Keratinocyte (primary cell): ENCODE data around the gene MYO1G. TPM values are rescaled to one million over a fixed set of nuclear protein-coding genes. Genes with fewer than 3 reads are reported as not detected.
A peak's percentile ranks its signal among the peaks of the same experiment; 100 is the strongest.

Experiments used
- DNase-seq: peaks from one replicate; pipeline ENCODE4 v3.0.0-alpha.2; 2011; ENCODE audit warnings: low read depth, missing footprints, low spot score
- FAIRE-seq: peaks from 2 replicates; lab custom pipeline; 2011; peaks lifted over from hg19 to GRCh38; lab: Jason Lieb, UNC
- H2AFZ ChIP-seq: 2 replicates; pipeline ENCODE4 v1.6.0; 2012; ENCODE audit warnings: low read length, control low read depth, inconsistent platforms; ENCODE audit not compliant: control insufficient read depth
- H3K27ac ChIP-seq: 2 replicates; pipeline ENCODE4 v1.5.1; 2011; ENCODE audit warnings: low read length; ENCODE audit not compliant: control insufficient read depth, insufficient read depth
- H3K27me3 ChIP-seq: 3 replicates; pipeline ENCODE4 v1.6.0; 2011; ENCODE audit warnings: low read length; ENCODE audit not compliant: control insufficient read depth, insufficient read depth; ENCODE audit errors: extremely low read depth
- H3K36me3 ChIP-seq, 2 experiments: 2 replicates in 1 of 2; 3 replicates in 1 of 2; pipeline ENCODE4 v1.5.1; 2011; ENCODE audit warnings: low read length in 2 of 2, mild to moderate bottlenecking in 1 of 2; ENCODE audit not compliant: control insufficient read depth in 2 of 2, insufficient read depth in 2 of 2; ENCODE audit errors: extremely low read depth in 1 of 2
- H3K4me1 ChIP-seq: 3 replicates; pipeline ENCODE4 v1.5.1; 2011; ENCODE audit warnings: low read length; ENCODE audit not compliant: control insufficient read depth, insufficient read depth; ENCODE audit errors: extremely low read depth
- H3K4me2 ChIP-seq: 3 replicates; pipeline ENCODE4 v1.6.0; 2011; ENCODE audit warnings: low read depth, low read length; ENCODE audit not compliant: control insufficient read depth, insufficient read depth; ENCODE audit errors: extremely low read depth
- H3K4me3 ChIP-seq, 3 experiments: fragments of 200-600 bp in 1 of 3; sonication (generic) in 1 of 3; 2 replicates in 2 of 3; 3 replicates in 1 of 3; pipeline ENCODE4 v1.5.1; 2011 to 2016; ENCODE audit warnings: low read length in 3 of 3, mild to moderate bottlenecking in 3 of 3, control low read depth in 2 of 3, inconsistent platforms in 1 of 3, low read depth in 1 of 3, mixed read lengths in 1 of 3, mixed run types in 1 of 3, moderate library complexity in 1 of 3; ENCODE audit not compliant: control insufficient read depth in 2 of 3, insufficient read depth in 2 of 3; ENCODE audit errors: extremely low read depth in 1 of 3
- H3K79me2 ChIP-seq: 2 replicates; pipeline ENCODE4 v1.6.0; 2012; ENCODE audit warnings: low read length; ENCODE audit not compliant: control insufficient read depth, insufficient read depth
- H3K9ac ChIP-seq: 3 replicates; pipeline ENCODE4 v1.6.0; 2011; ENCODE audit warnings: low read length; ENCODE audit not compliant: control insufficient read depth, insufficient read depth; ENCODE audit errors: extremely low read depth
- H3K9me1 ChIP-seq: 3 replicates; pipeline ENCODE4 v1.6.0; 2011; ENCODE audit warnings: low read length; ENCODE audit not compliant: control insufficient read depth, insufficient read depth; ENCODE audit errors: extremely low read depth
- H3K9me3 ChIP-seq: 2 replicates; pipeline ENCODE4 v1.5.1; 2012; ENCODE audit warnings: low read depth, low read length; ENCODE audit not compliant: control insufficient read depth
- H4K20me1 ChIP-seq: 3 replicates; pipeline ENCODE4 v1.6.0; 2011; ENCODE audit warnings: low read length; ENCODE audit not compliant: control insufficient read depth, insufficient read depth; ENCODE audit errors: extremely low read depth
- CTCF ChIP-seq, 3 experiments: IDR thresholded peaks in 1 of 3; conservative IDR thresholded peaks in 1 of 3; optimal IDR thresholded peaks in 1 of 3; 2 replicates in 2 of 3; 3 replicates in 1 of 3; pipeline versions ENCODE3 to v1.5.1; 2011; ENCODE audit warnings: low read length in 3 of 3, mild to moderate bottlenecking in 3 of 3, moderate library complexity in 2 of 3, control low read depth in 1 of 3, inconsistent platforms in 1 of 3; ENCODE audit not compliant: insufficient read depth in 2 of 3; ENCODE audit errors: extremely low read depth in 1 of 3
- EZH2 ChIP-seq: IDR thresholded peaks from one replicate; pipeline ENCODE4 v1.6.1; 2012; ENCODE audit warnings: inconsistent platforms, mild to moderate bottlenecking, low read length, moderate library complexity
- dilution Hi-C: fragments of 300-500 bp; cut with MboI; formaldehyde crosslinking; loops from one replicate; pipeline ENCODE4 v1.7.0; 2020; ENCODE audit warnings: low sequenced_read_pairs; ENCODE audit not compliant: extremely low pct_ligation_motif_present
- polyA plus RNA-seq, 5 experiments: library from polyadenylated mRNA; depleted of rRNA in 3 of 5; stranded (reverse) in 3 of 5; stranded (forward) in 1 of 5; unstranded in 1 of 5; fragments of >200 nt; gene quantifications; 1 replicate in 1 of 5; 2 replicates in 3 of 5; 3 replicates in 1 of 5; pipeline versions ENCODE4 v1.2.1 to v1.2.3, GENCODE V29; 2011 to 2012; ENCODE audit warnings: missing spikeins in 2 of 5, low read depth in 1 of 5, low replicate concordance in 1 of 5

The MYO1G gene
- polyA plus RNA-seq, 1 donor (not counting 4 experiments of a cell fraction or from before 2014, with no cell fraction given), result 0.03 TPM

DNA sequence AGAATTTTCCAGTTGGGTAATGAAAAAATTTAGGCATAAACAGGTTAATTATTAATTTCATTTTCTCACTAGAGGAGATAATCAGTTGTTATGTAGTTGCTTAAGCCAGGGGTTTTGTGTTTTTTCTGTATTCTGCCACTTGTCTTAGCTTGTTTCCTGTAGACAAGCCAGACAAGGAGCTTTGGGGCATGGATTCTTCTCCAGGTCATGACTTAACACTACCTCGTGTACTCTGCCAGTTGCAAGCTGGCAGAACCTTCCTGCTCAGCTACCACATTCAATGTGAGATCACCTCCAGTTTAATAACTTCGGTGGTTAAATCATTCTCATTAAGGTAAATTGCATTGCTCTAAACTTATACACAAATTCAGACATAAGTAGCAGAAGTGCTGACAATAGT, 23.0 kb upstream of the MYO1G start:
- Histone ChIP-seq H3K4me1 (peaks cover 21% of the 10 kb centered on the region), H3K36me3 (peaks cover 3 to 10% of the 10 kb centered on the region in 2 experiments), H2AFZ (no peak overlapping the region), H4K20me1 (no peaks in the 10 kb centered on the region), H3K79me2 (peaks cover 51% of the 10 kb centered on the region), H3K4me2 (peak overlapping the region; percentile 88), H3K9ac (peak overlapping the region; percentile 87), H3K9me3 (no peaks in the 10 kb centered on the region), H3K27ac (peak overlapping the region; percentile 84), H3K4me3 (peak overlapping the region in 2 of 3 experiments; percentile 73 to 87), H3K27me3 (no peaks in the 10 kb centered on the region), H3K9me1 (no peaks in the 10 kb centered on the region)
- TF ChIP-seq EZH2, result no peak
- TF ChIP-seq CTCF (optimal IDR thresholded peaks at IDR 0.05 in 1 of 3, IDR thresholded peaks at IDR 0.05 in 1 of 3, conservative IDR thresholded peaks at IDR 0.05 in 1 of 3; ENCODE audit: extremely low read depth in 1 of 3, insufficient read depth in 2 of 3, low read length in 3 of 3), result no peak
- dilution Hi-C loops, result no loop called here
- DNase-seq (no peak), FAIRE-seq (peak; percentile 63)

DNA sequence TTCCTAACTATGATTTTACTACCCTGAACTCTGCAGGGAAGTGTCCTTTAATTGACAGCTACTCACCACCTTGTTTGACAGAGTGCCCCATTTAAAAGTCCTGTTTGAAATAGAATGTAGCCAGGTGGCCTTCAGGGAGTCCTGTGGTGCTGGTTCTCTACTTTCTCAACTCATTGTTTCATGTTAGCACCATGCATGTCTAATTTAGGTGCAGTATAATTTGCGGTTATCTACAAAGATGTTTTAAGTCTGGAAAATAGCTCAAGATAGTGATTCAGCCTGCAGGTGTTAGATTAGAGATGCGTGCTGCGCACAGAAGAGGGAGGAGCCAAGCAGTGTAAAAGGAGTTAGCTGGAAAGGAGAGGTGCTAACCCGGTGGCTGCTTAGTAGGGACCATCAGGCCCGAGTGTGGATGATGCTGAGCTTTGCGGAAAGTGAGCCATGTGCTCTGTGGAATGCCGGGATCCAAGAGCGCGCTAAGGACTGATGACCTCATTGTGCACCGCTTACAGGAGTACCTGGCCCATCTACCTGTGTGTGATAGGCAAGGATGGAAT, 22.4 kb upstream of the MYO1G start:
- FAIRE-seq (peak; percentile 64), DNase-seq (peak; percentile 76)
- Histone ChIP-seq H3K36me3 (peaks cover 3 to 6% of the 10 kb centered on the region in 2 experiments), H2AFZ (no peak overlapping the region), H3K79me2 (peaks cover 47% of the 10 kb centered on the region), H3K9me3 (no peaks in the 10 kb centered on the region), H3K4me2 (peak overlapping the region; percentile 88), H3K4me1 (peaks cover 21% of the 10 kb centered on the region), H3K9ac (peak overlapping the region; percentile 87), H3K4me3 (peak overlapping the region; percentile 73 to 92 (median 87)), H3K27ac (peak overlapping the region; percentile 84), H3K27me3 (no peaks in the 10 kb centered on the region), H4K20me1 (no peaks in the 10 kb centered on the region), H3K9me1 (no peaks in the 10 kb centered on the region)
- TF ChIP-seq CTCF (optimal IDR thresholded peaks at IDR 0.05 in 1 of 3, IDR thresholded peaks at IDR 0.05 in 1 of 3, conservative IDR thresholded peaks at IDR 0.05 in 1 of 3; ENCODE audit: extremely low read depth in 1 of 3, insufficient read depth in 2 of 3, low read length in 3 of 3) (no peak), EZH2 (no peak)
- dilution Hi-C loops, result no loop called here
